GM19351 (cell line): Measurements from ENCODE around the gene SLC7A1.
"Not testable (repeated sequence)": the region's sequence is repeated elsewhere in the genome, so short reads cannot be mapped to it uniquely, and the experiment has no call there.

Experiments
- ATAC-seq: cut with Tn5 transposase; IDR thresholded peaks from one replicate; pipeline ENCODE4 v1.9.1; 2021; ENCODE audit warnings: mild to moderate bottlenecking, moderate library complexity; ENCODE audit not compliant: unreplicated experiment

Gene SLC7A1

GRCh38 chr13:29595380-29596063 lies at the start of gene SLC7A1:
SLC7A1 (minus strand) TSS chr13:29595688; CDS start chr13:29536188, 59,500 bp downstream.
- ATAC-seq: peak; percentile 79

GRCh38 chr13:29640665-29641064 lies 45.2 kb upstream of the SLC7A1 start:
- no peak for ATAC-seq

- not testable (repeated sequence) for ATAC-seq
Observed at GRCh38 chr13:29636831-29637230, 41.3 kb upstream of the SLC7A1 start.

GRCh38 chr13:29624997-29625396 lies 29.5 kb upstream of the SLC7A1 start:
- no peak for ATAC-seq

- ATAC-seq: no peak
Observed at GRCh38 chr13:29621841-29622240, 26.4 kb upstream of the SLC7A1 start.

GRCh38 chr13:29621051-29621800 lies 25.7 kb upstream of the SLC7A1 start:
- ATAC-seq: no peak

GRCh38 chr13:29619995-29620394 lies 24.5 kb upstream of the SLC7A1 start:
- no peak for ATAC-seq

GRCh38 chr13:29613101-29613500 lies 17.6 kb upstream of the SLC7A1 start:
- no peak for ATAC-seq

GRCh38 chr13:29607465-29607864 lies 12.0 kb upstream of the SLC7A1 start:
- ATAC-seq: no peak

- ATAC-seq: no peak
Observed at GRCh38 chr13:29605860-29606526, 10.5 kb upstream of the SLC7A1 start.

- ATAC-seq: no peak
Observed at GRCh38 chr13:29598321-29598720, 2.8 kb upstream of the SLC7A1 start.

GRCh38 chr13:29597706-29598105 lies 2.2 kb upstream of the SLC7A1 start:
- ATAC-seq: no peak

GRCh38 chr13:29597246-29597645 lies 1.8 kb upstream of the SLC7A1 start:
- ATAC-seq: no peak

- no peak for ATAC-seq
Observed at GRCh38 chr13:29596064-29596418, 553 bp upstream of the SLC7A1 start.

GRCh38 chr13:29594710-29595379 lies 643 bp downstream of the SLC7A1 start:
- ATAC-seq: peak; percentile 38

- peak; percentile 29 for ATAC-seq
Observed at GRCh38 chr13:29594303-29594709, 1.2 kb downstream of the SLC7A1 start.

- ATAC-seq: no peak
Observed at GRCh38 chr13:29593605-29594297, 1.7 kb downstream of the SLC7A1 start.

- ATAC-seq: no peak
Observed at GRCh38 chr13:29591310-29591709, 4.2 kb downstream of the SLC7A1 start.

GRCh38 chr13:29589967-29590366 lies 5.5 kb downstream of the SLC7A1 start:
- no peak for ATAC-seq

GRCh38 chr13:29589234-29589633 lies 6.3 kb downstream of the SLC7A1 start:
- ATAC-seq: no peak

GRCh38 chr13:29587645-29588044 lies 7.8 kb downstream of the SLC7A1 start:
- no peak for ATAC-seq
